Activated T-helper 17 cell treated with anti-CD3 and anti-CD28 coated beads, Interleukin-2, amount 50 U/mL, for 72 hours (primary cell): ENCODE measurements around the gene CDT1. TPM values are rescaled to one million over a fixed set of nuclear protein-coding genes. Genes with fewer than 3 reads are reported as not detected.

Experiments used
- ATAC-seq: fragments of 150-1000 bp; cut with Tn5 transposase; replicated peaks from 2 replicates; pipeline ENCODE4 v1.10.0; 2021; ENCODE audit warnings: mild to moderate bottlenecking, moderate library complexity
- H3K27ac Mint-ChIP-seq: one replicate; pipeline ENCODE4 v1.8.0; 2022; ENCODE audit warnings: mixed read lengths
- H3K27me3 Mint-ChIP-seq: one replicate; pipeline ENCODE4 v1.8.0; 2022; ENCODE audit warnings: mixed read lengths
- H3K36me3 Mint-ChIP-seq: one replicate; pipeline ENCODE4 v1.8.0; 2022; ENCODE audit warnings: low read depth, mild to moderate bottlenecking, mixed read lengths
- H3K4me1 Mint-ChIP-seq: one replicate; pipeline ENCODE4 v1.8.0; 2022; ENCODE audit warnings: mixed read lengths
- H3K4me3 Mint-ChIP-seq: one replicate; pipeline ENCODE4 v1.8.0; 2022; ENCODE audit warnings: mild to moderate bottlenecking, mixed read lengths
- H3K9me3 Mint-ChIP-seq: one replicate; pipeline ENCODE4 v1.8.0; 2022; ENCODE audit warnings: mixed read lengths
- total RNA-seq, 2 donors: library from RNA; stranded (reverse); gene quantifications; one replicate each; pipeline ENCODE4 v1.2.3, GENCODE V29; 2022

Gene CDT1
- total RNA-seq, 2 donors from 2014 or later = 96.6 to 141 TPM

DNA sequence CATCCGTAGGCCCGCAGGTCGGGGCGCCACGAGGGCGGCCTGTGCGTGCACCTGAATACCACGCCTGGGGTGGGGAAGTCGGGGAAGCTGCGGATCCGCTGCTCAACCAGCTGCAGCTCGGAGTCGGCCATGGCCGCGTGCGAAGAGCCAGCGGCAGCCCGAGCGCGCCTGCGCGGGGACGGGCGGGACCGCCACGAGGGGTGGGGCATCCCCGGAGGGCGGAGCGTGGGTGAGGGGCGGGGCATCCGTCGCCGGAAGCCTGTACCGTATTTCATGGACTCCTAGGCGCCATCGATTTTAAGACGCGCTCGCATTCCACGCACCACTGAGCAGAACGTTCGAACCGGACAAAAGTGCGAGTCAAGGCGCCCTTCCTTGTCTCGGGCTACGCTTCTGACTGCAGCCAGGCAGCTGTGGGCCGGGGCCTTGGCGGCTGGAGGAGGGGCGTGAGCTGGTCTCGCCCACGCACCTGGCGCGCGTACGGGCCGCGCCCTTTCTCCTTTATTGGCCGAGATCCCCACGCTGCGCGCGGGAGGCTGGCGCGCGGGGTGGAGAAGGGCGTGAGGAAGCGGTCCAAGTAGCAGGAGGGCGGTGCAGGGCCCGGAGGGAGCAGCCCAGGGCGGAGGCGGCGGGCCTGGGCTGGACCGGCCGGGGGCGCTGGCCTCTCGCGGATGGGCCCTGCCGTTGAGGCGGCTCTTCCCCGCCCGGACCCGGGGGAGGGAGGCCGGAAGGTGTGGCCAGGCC, 8.4 kb downstream of the CDT1 start, which contains the start of gene APRT:
TSS of gene APRT (minus strand) at position 160 of the 744 bp plus-strand sequence. CDS start at position 131, 29 bp downstream.
- ATAC-seq = peak; percentile 82
- Mint-ChIP-seq H3K27me3 (no peaks in the 10 kb centered on the region), H3K4me3 (peak within 1 kb of the TSS; percentile 84), H3K4me1 (peaks cover 7% of the 10 kb centered on the region), H3K27ac (peak within 1 kb of the TSS; percentile 89), H3K36me3 (peaks cover 45% of the 10 kb centered on the region), H3K9me3 (no peaks in the 10 kb centered on the region)

DNA sequence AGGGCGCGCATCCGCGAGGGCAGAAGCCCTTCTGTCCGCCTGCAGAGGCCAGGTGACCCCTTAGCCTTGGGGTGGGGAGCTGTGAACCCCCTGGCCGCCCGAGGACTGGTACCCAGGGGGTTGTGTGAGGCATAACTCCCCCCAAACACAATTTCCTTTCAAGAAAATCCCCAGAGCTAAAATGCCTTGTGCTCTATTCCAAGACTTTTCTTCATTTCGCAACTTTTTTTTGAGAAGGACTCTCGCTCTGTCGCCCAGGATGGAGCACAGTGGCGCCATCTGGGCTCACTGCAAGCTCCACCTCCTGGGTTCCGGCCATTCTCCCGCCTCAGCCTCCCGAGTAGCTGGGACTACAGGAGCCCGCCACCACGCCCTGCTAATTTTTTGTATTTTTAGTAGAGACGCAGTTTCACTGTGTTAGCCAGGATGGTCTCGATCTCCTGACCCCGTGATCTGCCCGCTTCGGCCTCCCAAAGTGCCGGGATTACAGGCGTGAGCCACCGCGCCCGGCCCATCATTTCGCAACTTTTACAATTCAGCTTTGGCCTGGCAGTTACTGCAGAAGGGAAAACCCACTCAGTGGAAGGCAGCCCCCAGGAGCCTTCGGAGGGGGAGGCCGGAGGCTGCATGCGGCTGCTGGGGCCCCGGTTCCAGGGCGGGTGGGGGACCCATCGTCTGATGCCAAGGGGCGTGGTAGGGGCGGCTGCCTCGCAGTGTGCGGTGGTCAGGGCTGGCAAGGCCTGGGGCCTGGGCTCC, 9.1 kb downstream of the CDT1 start:
- Mint-ChIP-seq H3K36me3 (peaks cover 37% of the 10 kb centered on the region), H3K4me3 (peak overlapping the region; percentile 84), H3K4me1 (peaks cover 7% of the 10 kb centered on the region), H3K9me3 (no peaks in the 10 kb centered on the region), H3K27me3 (no peaks in the 10 kb centered on the region), H3K27ac (peak overlapping the region; percentile 71)
- no peak for ATAC-seq

DNA sequence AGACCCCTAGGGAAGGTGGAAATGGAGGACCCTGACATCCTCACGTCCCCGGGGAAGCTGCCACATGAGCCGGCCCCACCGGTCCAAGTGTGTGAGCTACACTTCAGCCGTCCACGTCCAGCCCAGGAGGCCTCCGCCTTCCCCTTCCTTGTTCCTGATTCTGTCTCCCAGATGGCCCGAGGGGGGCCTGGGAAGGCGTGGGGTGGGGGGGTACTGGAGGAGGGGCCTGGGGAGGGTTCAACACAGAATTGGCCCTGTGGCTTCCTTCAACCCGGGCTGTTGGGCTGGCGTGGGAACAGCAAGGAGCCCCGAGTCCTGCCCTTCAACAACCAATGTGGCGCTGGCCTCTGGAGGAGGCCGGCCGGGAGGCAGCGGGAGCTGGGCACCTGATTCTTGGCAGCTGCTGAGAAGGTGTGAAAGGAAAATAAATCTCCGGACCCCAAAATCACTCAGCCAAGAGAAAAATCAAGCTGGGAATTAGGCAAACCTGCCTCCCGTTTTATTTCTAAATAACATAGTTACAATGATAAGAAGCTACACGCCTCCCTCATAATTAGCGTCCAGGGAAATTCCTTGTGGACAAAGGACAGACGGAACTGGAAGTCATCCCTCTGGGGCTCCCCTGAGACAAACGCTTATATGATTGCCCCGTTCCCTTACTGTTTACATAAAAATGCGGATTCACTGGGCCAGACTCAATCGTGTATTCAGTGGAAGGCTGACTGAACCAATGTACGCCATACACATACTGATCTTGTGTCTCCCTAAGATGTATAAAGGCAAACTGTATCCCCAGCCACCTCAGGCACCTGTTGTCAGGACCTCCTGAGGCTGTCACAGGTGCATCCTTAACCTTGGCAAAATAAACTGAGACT, 9.9 kb downstream of the CDT1 start:
- Mint-ChIP-seq H3K27me3 (no peaks in the 10 kb centered on the region), H3K4me1 (peaks cover 7% of the 10 kb centered on the region), H3K9me3 (no peaks in the 10 kb centered on the region), H3K4me3 (peak overlapping the region; percentile 84), H3K36me3 (peaks cover 29% of the 10 kb centered on the region), H3K27ac (no peak overlapping the region)
- ATAC-seq = no peak

DNA sequence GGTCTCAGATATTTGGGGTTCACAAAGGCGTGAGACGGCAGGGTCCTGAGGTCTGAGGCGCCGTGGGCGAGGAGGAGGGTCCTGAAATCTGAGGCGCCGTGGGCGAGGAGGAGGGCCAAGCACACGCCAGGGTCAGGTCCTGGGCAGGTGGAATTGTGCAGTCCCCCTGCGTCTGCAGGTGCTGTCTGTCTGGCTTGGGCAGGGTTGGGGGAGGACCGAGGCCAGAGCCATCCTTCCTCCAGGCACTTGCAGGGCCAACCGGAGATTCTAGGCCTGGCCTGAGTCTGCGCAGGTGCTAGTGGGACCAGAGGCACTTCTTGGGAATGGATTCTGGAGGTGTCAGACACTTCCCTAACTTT, 10.5 kb downstream of the CDT1 start:
- Mint-ChIP-seq H3K27ac (no peak overlapping the region), H3K4me1 (peaks cover 4% of the 10 kb centered on the region), H3K4me3 (peak overlapping the region; percentile 16), H3K27me3 (no peaks in the 10 kb centered on the region), H3K9me3 (no peaks in the 10 kb centered on the region), H3K36me3 (peaks cover 23% of the 10 kb centered on the region)
- ATAC-seq = no peak

GRCh38 chr16:88815227-88815626, 11.6 kb downstream of the CDT1 start:
- Mint-ChIP-seq H3K36me3 (peaks cover 12% of the 10 kb centered on the region), H3K4me3 (no peak overlapping the region), H3K4me1 (no peaks in the 10 kb centered on the region), H3K27me3 (no peaks in the 10 kb centered on the region), H3K9me3 (no peaks in the 10 kb centered on the region), H3K27ac (no peak overlapping the region)
- no peak for ATAC-seq

DNA sequence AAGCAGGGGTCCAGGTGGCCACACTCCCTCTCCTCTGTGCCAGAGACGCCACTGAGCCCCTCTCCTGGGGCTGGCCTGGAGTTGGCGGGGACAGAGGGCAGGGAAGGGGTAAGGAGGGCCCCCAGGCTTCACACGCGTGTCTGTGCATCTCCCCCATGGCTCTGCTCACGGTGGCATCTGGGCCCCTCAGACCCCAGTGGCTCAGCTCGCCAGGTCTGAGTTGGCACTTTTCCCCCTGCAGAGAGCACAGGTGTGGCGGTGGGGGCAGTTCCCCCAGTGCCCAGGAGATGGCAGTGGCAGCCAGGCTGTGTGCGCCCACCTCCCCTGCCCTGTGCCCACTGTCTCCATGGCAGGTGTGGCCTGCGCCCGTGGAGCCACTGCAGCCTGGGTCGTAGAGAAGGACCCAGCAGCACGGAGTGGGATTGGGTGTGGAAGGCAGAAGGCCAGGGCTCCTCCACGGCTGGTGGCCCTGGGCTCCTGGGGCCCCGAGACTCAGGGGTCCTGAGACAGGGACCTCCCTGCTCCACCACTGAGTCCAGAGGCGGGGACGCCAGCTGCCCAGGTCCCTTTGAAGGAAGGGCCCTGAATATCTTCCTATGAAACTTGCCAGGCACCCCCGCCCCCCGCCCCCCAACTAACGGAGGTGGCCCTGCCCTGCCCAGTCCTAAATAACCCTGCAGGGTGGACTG, 12.5 kb downstream of the CDT1 start:
- no peak for ATAC-seq
- no peaks in the 10 kb centered on the region for H3K9me3 Mint-ChIP-seq
- H3K4me3 Mint-ChIP-seq = no peak overlapping the region
- no peak overlapping the region for H3K27ac Mint-ChIP-seq
- no peaks in the 10 kb centered on the region for H3K4me1 Mint-ChIP-seq
- H3K27me3 Mint-ChIP-seq = no peaks in the 10 kb centered on the region
- H3K36me3 Mint-ChIP-seq = peaks cover 4% of the 10 kb centered on the region

DNA sequence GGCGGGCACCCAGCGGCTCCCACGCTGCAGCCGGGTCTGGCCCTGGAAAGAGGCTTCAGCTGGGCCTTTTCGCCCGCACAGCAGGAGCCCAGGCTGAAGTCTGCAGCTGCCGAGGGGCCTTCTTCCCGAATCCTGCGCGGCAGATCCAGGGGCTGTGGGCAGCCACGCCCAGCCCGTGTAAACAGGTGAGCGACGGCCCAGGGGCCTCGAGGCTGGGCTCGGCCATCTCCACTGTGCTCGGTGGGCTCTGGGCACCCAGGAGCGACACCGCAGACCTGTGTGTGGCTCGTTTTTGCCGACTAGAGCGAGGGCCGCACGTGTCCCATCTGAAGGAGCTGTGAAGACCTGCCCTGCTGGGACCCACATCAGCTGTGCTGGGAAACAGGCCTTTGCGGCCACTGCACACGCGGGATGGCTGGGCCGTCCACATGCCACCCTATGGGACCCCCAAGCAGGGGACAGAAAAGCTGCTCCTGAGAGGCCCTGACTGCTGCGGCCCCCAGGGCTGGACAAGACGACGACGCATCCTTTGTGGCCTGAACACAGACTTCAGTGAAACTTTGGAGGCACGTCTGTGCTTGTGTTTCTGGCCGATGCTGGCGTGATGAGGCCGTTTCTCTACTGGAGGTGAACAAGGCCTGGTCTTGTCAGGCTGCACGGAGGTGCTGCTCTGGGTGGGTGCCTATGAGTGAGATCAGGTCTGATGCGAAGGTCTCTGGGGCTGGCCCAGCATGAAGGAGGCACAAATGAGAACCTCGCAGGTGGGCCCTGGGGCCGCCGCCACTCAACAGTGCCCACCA, 13.3 kb downstream of the CDT1 start:
- Mint-ChIP-seq H3K27me3 (no peaks in the 10 kb centered on the region), H3K4me1 (no peaks in the 10 kb centered on the region), H3K9me3 (no peaks in the 10 kb centered on the region), H3K4me3 (no peak overlapping the region), H3K27ac (no peak overlapping the region), H3K36me3 (no peaks in the 10 kb centered on the region)
- ATAC-seq = no peak

GRCh38 chr16:88817785-88818574, 14.4 kb downstream of the CDT1 start:
- Mint-ChIP-seq H3K27me3 (no peaks in the 10 kb centered on the region), H3K27ac (no peak overlapping the region), H3K9me3 (no peaks in the 10 kb centered on the region), H3K4me3 (no peak overlapping the region), H3K36me3 (no peaks in the 10 kb centered on the region), H3K4me1 (no peaks in the 10 kb centered on the region)
- no peak for ATAC-seq

DNA sequence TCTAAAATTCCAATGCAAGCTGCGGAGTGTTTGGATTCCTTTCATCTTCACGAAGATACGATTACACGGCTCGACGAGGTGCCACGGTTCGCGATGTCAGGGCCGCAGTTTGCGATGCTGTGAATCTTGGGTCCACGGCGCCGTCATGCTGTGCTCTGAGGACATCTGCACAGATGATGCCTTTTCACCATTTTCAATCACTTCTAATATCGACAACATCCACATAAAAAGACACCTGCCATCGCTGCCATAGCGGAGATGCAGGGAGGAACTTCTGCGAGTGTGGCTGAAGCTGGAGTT, 14.9 kb downstream of the CDT1 start:
- Mint-ChIP-seq H3K4me1 (no peaks in the 10 kb centered on the region), H3K27me3 (no peaks in the 10 kb centered on the region), H3K27ac (no peak overlapping the region), H3K4me3 (no peak overlapping the region), H3K9me3 (no peaks in the 10 kb centered on the region), H3K36me3 (no peaks in the 10 kb centered on the region)
- ATAC-seq = no peak

DNA sequence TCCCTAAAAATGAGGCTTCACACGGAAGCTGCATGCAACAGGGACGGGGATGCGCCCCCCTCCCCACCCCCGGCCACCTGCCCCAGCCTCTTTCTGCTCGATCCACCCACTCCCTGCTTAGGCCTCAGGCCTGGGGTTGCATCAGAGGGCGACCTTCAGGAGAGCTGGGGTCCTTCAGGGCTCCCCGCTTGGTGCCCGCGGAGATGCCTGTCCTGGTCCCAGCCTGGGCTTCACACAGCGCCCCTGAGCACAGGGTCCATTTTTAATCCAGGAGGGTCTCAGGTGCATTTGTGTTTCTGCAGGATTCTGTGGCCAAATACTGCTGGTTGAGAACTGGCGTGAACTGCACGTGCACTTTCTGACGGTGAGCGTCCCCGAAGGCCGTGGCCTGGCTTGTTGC, 15.5 kb downstream of the CDT1 start:
- Mint-ChIP-seq H3K36me3 (no peaks in the 10 kb centered on the region), H3K9me3 (no peaks in the 10 kb centered on the region), H3K4me3 (no peak overlapping the region), H3K4me1 (no peaks in the 10 kb centered on the region), H3K27me3 (no peaks in the 10 kb centered on the region), H3K27ac (no peak overlapping the region)
- ATAC-seq = no peak

- Mint-ChIP-seq H3K4me3 (no peak overlapping the region), H3K4me1 (no peaks in the 10 kb centered on the region), H3K27ac (no peak overlapping the region), H3K9me3 (no peaks in the 10 kb centered on the region), H3K36me3 (no peaks in the 10 kb centered on the region), H3K27me3 (no peaks in the 10 kb centered on the region)
- no peak for ATAC-seq
Measured at GRCh38 chr16:88820385-88821025, 16.9 kb downstream of the CDT1 start.

DNA sequence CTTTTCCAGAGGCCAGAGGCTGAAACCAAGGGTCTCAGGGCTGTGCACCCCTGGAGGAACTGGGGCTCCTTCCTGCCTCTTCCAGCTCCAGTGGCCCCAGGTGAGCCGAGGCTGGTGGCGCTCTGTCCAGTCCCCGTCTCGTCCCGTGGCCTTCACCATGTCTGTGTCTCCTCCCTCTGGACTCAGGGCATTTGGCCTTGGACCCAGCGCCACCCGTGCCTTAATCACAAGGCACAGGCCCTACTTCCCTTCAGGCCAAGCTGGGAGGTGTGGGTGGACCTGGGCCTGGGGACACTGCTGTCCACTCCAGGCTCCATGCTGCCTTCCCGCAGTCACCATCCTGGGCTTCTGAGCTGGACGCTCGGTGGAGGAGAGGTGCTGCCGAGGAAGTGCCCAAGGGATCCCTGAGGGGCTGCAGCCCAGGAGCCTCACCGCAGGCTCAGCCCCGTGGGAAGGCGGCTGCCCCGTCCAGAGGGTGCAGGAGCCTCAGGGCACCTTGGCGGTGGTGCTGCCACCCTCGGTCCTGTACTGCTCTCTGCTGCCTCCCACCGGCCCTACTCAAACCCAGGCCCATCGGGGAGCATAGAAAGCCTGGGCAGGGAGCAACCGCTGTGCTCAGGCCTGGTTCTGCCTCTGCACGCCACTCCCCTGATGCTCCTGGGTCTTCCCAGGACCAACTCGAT, 17.7 kb downstream of the CDT1 start:
- no peaks in the 10 kb centered on the region for H3K4me1 Mint-ChIP-seq
- ATAC-seq = no peak
- no peaks in the 10 kb centered on the region for H3K27me3 Mint-ChIP-seq

More for the DNA sequence above, 17.7 kb downstream of the CDT1 start:
- no peak overlapping the region for H3K27ac Mint-ChIP-seq
- H3K9me3 Mint-ChIP-seq = no peaks in the 10 kb centered on the region
- no peaks in the 10 kb centered on the region for H3K36me3 Mint-ChIP-seq
- H3K4me3 Mint-ChIP-seq = no peak overlapping the region
